Mesendoderm (in vitro differentiated cells): Measurements from ENCODE around the gene LDLRAD2.

Experiments
- DNase-seq: peaks from one replicate; pipeline ENCODE4 v3.0.0; 2013
- H2AK5ac ChIP-seq: 2 replicates; pipeline ENCODE4 v1.6.1; 2013; ENCODE audit warnings: low read length, inconsistent platforms
- H2BK120ac ChIP-seq: 2 replicates; pipeline ENCODE4 v1.6.1; 2013; ENCODE audit warnings: low read depth, mild to moderate bottlenecking, low read length, moderate library complexity, mixed read lengths
- H2BK15ac ChIP-seq: replicated peaks from 2 replicates; pipeline ENCODE4 v1.6.1; 2013; ENCODE audit warnings: low read depth, mild to moderate bottlenecking, moderate library complexity
- H2BK5ac ChIP-seq: 2 replicates; pipeline ENCODE4 v1.6.1; 2013; ENCODE audit warnings: low read length, inconsistent platforms
- H3K18ac ChIP-seq: 2 replicates; pipeline ENCODE4 v1.6.1; 2013; ENCODE audit warnings: mild to moderate bottlenecking, low read length, mixed read lengths
- H3K23ac ChIP-seq: one replicate; pipeline ENCODE4 v1.6.1; 2013; ENCODE audit warnings: low read length
- H3K27ac ChIP-seq: 2 replicates; pipeline ENCODE4 v1.5.1; 2013; ENCODE audit warnings: low read depth, mild to moderate bottlenecking, inconsistent platforms, low read length, moderate library complexity
- H3K27me3 ChIP-seq: 2 replicates; pipeline ENCODE4 v1.6.1; 2013; ENCODE audit warnings: low read length, control low read depth, mild to moderate bottlenecking, inconsistent platforms; ENCODE audit not compliant: insufficient read depth, poor library complexity
- H3K36me3 ChIP-seq: 2 replicates; pipeline ENCODE4 v1.6.1; 2013; ENCODE audit warnings: low read length, inconsistent platforms; ENCODE audit not compliant: control insufficient read depth, insufficient read depth
- H3K4ac ChIP-seq: one replicate; pipeline ENCODE4 v1.6.1; 2013; ENCODE audit warnings: low read depth, mild to moderate bottlenecking, low read length, moderate library complexity
- H3K4me1 ChIP-seq: 2 replicates; pipeline ENCODE4 v1.6.1; 2013; ENCODE audit warnings: low read depth, low read length, inconsistent platforms; ENCODE audit not compliant: control insufficient read depth
- H3K4me2 ChIP-seq: 2 replicates; pipeline ENCODE4 v1.6.1; 2013; ENCODE audit warnings: low read length
- H3K4me3 ChIP-seq: 2 replicates; pipeline ENCODE4 v1.5.1; 2013; ENCODE audit warnings: mild to moderate bottlenecking, low read length
- H3K56ac ChIP-seq: one replicate; pipeline ENCODE4 v1.6.1; 2013; ENCODE audit warnings: low read length
- H3K79me1 ChIP-seq: 2 replicates; pipeline ENCODE4 v1.6.1; 2013; ENCODE audit warnings: low read length, inconsistent platforms
- H3K79me2 ChIP-seq: 2 replicates; pipeline ENCODE4 v1.6.1; 2013; ENCODE audit warnings: mild to moderate bottlenecking, low read length; ENCODE audit not compliant: control insufficient read depth, insufficient read depth
- H3K9ac ChIP-seq: 2 replicates; pipeline ENCODE4 v1.6.1; 2013; ENCODE audit warnings: low read length, inconsistent platforms
- H4K5ac ChIP-seq: one replicate; pipeline ENCODE4 v1.6.1; 2013; ENCODE audit warnings: low read length
- H4K8ac ChIP-seq: one replicate; pipeline ENCODE4 v1.6.1; 2013; ENCODE audit warnings: low read depth, mild to moderate bottlenecking, control low read depth, low read length, moderate library complexity
- WGBS: extraction: QIAGEN DNeasy Blood & Tissue Kit; methylation state at CpG from one replicate; pipeline ENCODE4 v1.1.7; 2013; ENCODE audit warnings: low lambda C conversion rate, missing lambda C conversion rate; ENCODE audit not compliant: insufficient coverage; ENCODE audit errors: extremely low coverage; 5-methylcytosine and 5-hydroxymethylcytosine counted together

The LDLRAD2 gene

DNA sequence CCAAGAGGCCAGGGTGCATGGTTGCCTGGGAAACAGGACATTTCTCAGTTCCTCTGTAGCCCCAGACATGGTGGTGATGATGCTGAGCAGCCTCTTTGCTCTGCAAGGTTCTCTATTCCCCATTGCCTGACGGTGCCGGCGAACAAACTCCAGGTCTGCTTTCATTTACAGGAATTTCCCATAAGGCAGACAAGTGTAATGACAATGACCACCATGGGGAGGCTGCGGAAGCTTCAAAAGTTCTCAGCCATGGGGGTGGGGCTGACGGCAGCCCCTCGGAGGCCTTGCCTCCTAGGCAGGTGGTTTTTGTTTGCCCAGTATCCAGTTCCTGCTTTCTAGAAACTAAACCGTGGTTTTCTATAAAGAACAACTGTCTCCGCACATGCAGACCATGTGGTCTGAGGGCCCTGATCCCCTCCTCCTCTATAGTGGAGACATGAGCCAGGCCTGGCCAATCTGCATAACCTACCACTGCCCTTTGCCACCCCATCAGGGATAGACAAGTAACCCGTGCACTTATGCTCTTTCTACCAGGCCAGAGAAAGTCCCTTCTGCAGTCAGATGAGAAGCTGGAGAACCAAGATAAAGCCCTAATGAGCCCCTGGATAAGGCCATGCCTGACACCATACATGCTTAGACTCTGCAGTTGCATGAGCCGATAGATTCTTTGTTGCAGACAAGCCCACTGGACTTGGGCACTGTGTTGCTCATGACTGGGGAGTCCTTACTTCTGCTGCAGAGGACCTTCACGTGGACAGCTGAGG is 54.1 kb downstream of the LDLRAD2 start:
- Histone ChIP-seq H3K56ac (no peak overlapping the region), H3K4me1 (peaks cover 3% of the 10 kb centered on the region), H2BK5ac (no peak overlapping the region), H3K27ac (no peak overlapping the region), H4K8ac (no peak overlapping the region), H3K27me3 (no peaks in the 10 kb centered on the region), H4K5ac (no peak overlapping the region), H3K4ac (no peak overlapping the region), H3K79me2 (no peaks in the 10 kb centered on the region), H3K4me3 (no peak overlapping the region), H3K4me2 (no peak overlapping the region), H2AK5ac (no peak overlapping the region), H2BK120ac (no peak overlapping the region), H2BK15ac (no peak overlapping the region), H3K36me3 (peaks cover 5% of the 10 kb centered on the region), H3K18ac (no peak overlapping the region), H3K9ac (no peak overlapping the region), H3K23ac (no peak overlapping the region), H3K79me1 (no peaks in the 10 kb centered on the region)
- no CpG with 5 or more reads among the region's 11 CpGs for WGBS
- DNase-seq, result peak; percentile 76

DNA sequence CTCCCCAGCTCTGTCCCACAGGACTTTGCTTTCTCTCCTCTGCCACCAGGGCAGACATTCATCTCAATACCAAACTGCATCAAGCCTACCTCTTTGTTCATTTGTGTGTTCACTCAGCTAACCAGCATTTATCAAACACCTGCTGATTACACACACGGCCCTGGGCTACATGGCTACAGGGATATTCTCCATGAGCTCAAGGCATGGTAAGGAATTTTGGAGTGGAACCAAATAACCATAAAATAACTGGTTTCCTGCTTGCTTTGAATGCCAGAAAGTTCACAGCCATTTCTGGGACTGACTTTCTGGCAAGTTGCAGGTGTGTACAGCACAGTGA is 54.6 kb downstream of the LDLRAD2 start:
- Histone ChIP-seq H3K27ac (no peak overlapping the region), H3K56ac (no peak overlapping the region), H3K23ac (no peak overlapping the region), H3K4me3 (no peak overlapping the region), H3K4me1 (peaks cover 3% of the 10 kb centered on the region), H4K5ac (no peak overlapping the region), H2BK5ac (no peak overlapping the region), H3K36me3 (peaks cover 7% of the 10 kb centered on the region), H3K9ac (no peak overlapping the region), H3K79me2 (no peaks in the 10 kb centered on the region), H4K8ac (no peak overlapping the region), H2BK15ac (no peak overlapping the region), H2AK5ac (no peak overlapping the region), H3K18ac (no peak overlapping the region), H3K4me2 (no peak overlapping the region), H2BK120ac (no peak overlapping the region), H3K4ac (no peak overlapping the region), H3K79me1 (no peaks in the 10 kb centered on the region), H3K27me3 (no peaks in the 10 kb centered on the region)
- WGBS, result no CpG with 5 or more reads among the region's 1 CpG
- DNase-seq, result no peak

DNA sequence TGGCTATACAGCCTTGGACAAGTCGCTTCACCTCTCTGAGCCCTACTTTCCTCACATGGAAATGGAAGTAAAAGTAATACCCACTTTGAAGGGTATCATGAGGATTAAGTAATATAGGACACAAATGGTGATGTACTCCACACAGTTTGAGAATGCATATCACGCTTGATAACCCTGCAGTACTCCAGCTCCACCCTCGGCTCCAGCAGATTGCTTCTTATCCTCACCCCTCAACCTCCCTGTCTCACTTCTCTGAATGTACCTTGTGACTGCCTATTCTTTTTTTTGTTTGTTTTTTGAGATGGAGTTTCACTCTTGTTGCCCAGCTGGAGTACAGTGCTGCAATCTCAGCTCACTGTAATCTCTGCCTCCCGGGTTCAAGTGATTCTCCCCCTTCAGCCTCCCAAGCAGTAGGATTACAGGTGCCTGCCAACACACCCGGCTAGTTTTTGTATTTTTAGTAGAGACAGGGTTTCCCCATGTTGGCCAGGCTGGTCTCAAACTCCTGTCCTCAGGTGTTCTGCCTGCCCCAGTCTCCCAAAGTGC is 55.5 kb downstream of the LDLRAD2 start:
- Histone ChIP-seq H4K5ac (no peak overlapping the region), H3K18ac (no peak overlapping the region), H2BK15ac (no peak overlapping the region), H3K23ac (no peak overlapping the region), H3K56ac (no peak overlapping the region), H2AK5ac (no peak overlapping the region), H3K4ac (no peak overlapping the region), H2BK5ac (no peak overlapping the region), H2BK120ac (no peak overlapping the region), H3K4me2 (no peak overlapping the region), H3K36me3 (peaks cover 5% of the 10 kb centered on the region), H3K27ac (no peak overlapping the region), H3K9ac (no peak overlapping the region), H4K8ac (no peak overlapping the region), H3K4me3 (no peak overlapping the region), H3K79me1 (no peaks in the 10 kb centered on the region), H3K4me1 (peaks cover 3% of the 10 kb centered on the region), H3K79me2 (no peaks in the 10 kb centered on the region), H3K27me3 (no peaks in the 10 kb centered on the region)
- WGBS, result no CpG with 5 or more reads among the region's 5 CpGs
- DNase-seq, result no peak

DNA sequence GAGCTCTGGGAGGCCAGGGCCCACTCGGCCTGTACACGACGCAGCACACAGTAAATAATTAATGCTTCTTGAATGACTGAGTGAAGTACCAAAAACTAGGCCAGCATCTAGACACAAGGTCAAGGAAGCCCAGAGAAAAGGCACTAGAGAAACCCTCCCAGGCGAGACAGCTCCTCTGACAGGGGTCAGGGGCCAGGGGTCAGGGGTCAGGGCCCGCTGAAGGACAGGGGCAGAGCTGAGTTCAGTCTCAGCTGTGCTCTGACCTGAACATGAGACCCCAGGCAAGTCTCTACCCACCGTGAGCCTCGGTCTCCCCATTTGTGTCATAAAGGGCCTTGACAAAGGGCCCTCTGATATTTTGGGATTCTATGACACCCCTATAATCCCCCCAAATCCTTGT is 56.4 kb downstream of the LDLRAD2 start:
- Histone ChIP-seq H2AK5ac (no peak overlapping the region), H3K23ac (no peak overlapping the region), H2BK5ac (no peak overlapping the region), H3K79me2 (no peaks in the 10 kb centered on the region), H3K4me2 (no peak overlapping the region), H3K27ac (no peak overlapping the region), H3K9ac (no peak overlapping the region), H2BK120ac (no peak overlapping the region), H3K56ac (no peak overlapping the region), H3K4ac (no peak overlapping the region), H3K79me1 (no peaks in the 10 kb centered on the region), H4K5ac (no peak overlapping the region), H3K4me3 (no peak overlapping the region), H3K18ac (no peak overlapping the region), H2BK15ac (no peak overlapping the region), H3K27me3 (no peaks in the 10 kb centered on the region), H3K4me1 (peaks cover 3% of the 10 kb centered on the region), H4K8ac (no peak overlapping the region), H3K36me3 (peaks cover 5% of the 10 kb centered on the region)
- no CpG with 5 or more reads among the region's 7 CpGs for WGBS
- DNase-seq, result no peak

DNA sequence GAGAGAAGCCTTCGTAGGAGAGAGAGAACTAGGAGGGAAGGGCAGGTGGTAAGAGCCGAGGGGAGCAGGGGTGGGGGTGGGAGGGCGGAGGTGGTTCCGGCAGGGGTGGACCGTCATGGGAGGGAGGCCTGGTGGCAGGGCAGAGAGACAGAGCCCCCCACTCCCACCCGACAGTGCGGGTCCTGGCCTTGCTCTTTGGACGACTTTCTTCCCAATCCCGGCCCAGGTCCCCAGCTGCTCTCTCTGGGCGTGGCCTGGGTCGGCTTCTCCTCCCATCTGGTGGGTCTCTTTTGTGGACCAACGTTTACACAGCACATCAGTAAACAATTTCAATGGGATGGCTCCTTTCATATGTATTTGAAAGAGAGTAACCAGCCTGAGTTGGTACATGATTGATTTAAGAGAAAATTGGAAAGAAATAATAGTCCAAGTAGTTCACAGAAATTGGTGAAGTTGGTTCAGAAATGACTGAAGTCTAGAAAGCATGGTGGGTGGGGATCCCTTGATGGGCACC is 56.9 kb downstream of the LDLRAD2 start:
- no peaks in the 10 kb centered on the region for H3K79me2 ChIP-seq
- H2BK5ac ChIP-seq, result no peak overlapping the region
- H3K56ac ChIP-seq, result no peak overlapping the region
- H3K79me1 ChIP-seq, result no peaks in the 10 kb centered on the region
- H2BK120ac ChIP-seq, result no peak overlapping the region
- no peaks in the 10 kb centered on the region for H3K27me3 ChIP-seq
- H3K23ac ChIP-seq, result no peak overlapping the region
- H3K9ac ChIP-seq, result no peak overlapping the region
- H3K4me2 ChIP-seq, result no peak overlapping the region
- no peak overlapping the region for H2AK5ac ChIP-seq
- no peak overlapping the region for H2BK15ac ChIP-seq
- peaks cover 5% of the 10 kb centered on the region for H3K36me3 ChIP-seq
- H3K18ac ChIP-seq, result no peak overlapping the region
- no peak overlapping the region for H3K4ac ChIP-seq
- no peak for DNase-seq
- H3K4me3 ChIP-seq, result no peak overlapping the region
- WGBS, result no CpG with 5 or more reads among the region's 12 CpGs
- no peak overlapping the region for H4K8ac ChIP-seq
- H4K5ac ChIP-seq, result no peak overlapping the region
- H3K27ac ChIP-seq, result no peak overlapping the region
- peaks cover 3% of the 10 kb centered on the region for H3K4me1 ChIP-seq
